Measurements from ENCODE around the gene PNPT1.
"Not testable (repeated sequence)": the region's sequence is repeated elsewhere in the genome, so short reads cannot be mapped to it uniquely, and the experiment has no call there.

PNPT1 gene

GRCh38 chr2:55604027-55604565, 89.5 kb downstream of the PNPT1 start:
- no peak for FAIRE-seq
- no peak for DNase-seq (ENCODE audit: extremely low spot score, insufficient read length, low read depth)

- FAIRE-seq (no peak), DNase-seq (ENCODE audit: extremely low spot score, insufficient read length, low read depth) (no peak)
Observed at GRCh38 chr2:55601849-55602248, 91.8 kb downstream of the PNPT1 start.

DNA sequence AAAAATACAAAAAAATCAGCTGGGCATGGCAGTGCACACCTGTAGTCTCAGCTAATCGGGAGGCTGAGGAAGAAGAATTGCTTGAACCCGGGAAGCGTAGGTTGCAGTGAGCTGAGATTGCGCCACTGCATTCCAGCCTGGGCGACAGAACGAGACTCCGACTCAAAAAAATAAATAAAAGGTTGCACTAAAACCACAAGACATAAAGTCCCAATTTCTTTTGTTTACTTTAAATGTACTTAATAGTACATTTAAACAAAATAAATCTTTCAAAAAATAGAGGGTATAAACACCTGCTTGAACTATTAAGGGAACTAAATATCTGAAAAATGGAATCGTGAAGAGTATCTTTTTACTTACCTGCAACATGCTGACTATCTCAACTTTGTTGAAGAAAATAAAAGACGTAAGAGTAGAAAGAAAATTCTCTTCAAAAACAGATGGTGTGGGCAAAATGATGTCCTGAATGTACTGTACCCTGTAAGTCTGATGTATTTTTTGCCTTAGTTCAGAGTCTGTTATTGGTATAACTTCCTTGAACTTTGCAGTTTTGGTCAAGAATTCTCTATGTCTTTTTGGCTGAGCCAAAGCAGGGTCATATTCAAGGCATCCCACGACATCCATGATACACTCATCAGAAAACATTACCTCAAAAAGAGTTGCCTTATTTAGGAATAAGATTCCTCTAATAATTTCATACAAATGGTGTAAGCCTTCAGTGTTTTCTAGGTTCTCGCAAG, 95.4 kb downstream of the PNPT1 start:
- no peak for FAIRE-seq
- DNase-seq (ENCODE audit: extremely low spot score, insufficient read length, low read depth), result no peak

- not testable (repeated sequence) for FAIRE-seq; DNase-seq (ENCODE audit: extremely low spot score, insufficient read length, low read depth)
Observed at GRCh38 chr2:55596795-55597194, 96.8 kb downstream of the PNPT1 start.

- FAIRE-seq (no peak), DNase-seq (ENCODE audit: extremely low spot score, insufficient read length, low read depth) (no peak)
Observed at GRCh38 chr2:55595536-55595935, 98.1 kb downstream of the PNPT1 start.

GRCh38 chr2:55592130-55592529, 101.5 kb downstream of the PNPT1 start:
- DNase-seq (ENCODE audit: extremely low spot score, insufficient read length, low read depth) (no peak), FAIRE-seq (no peak)

DNA sequence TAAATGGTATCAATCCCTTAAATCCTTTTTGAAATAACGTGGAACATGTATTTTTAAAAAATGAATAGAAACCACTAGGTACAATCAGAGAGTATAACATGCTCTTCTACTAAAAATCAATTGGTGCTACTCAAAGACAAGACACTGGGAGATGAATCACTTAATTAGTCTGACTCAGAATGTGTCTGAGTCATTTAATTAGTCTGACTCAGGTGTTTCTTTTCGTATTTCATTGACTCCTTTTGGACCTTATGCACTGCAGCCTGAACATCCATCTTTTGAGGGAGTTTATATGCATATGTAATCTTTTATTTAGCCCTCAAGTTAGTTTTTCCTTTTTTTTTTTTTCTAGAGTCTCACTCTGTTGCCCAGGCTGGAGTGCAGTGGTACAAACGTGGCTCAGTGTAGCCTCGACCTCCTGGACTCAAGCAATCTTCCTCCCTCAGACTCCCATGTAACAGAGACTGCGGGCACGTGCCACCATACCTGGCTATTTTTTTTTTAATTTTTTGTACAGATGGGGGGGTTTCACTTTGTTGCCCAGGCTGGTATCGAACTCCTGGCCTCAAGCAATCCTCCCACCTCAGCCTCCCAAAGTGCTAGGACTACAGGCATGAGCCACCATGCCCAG, 102.7 kb downstream of the PNPT1 start:
- DNase-seq (ENCODE audit: extremely low spot score, insufficient read length, low read depth) (peak; percentile 17), FAIRE-seq (peak; percentile 41)

- no peak for DNase-seq (ENCODE audit: extremely low spot score, insufficient read length, low read depth)
- FAIRE-seq, result no peak
Observed at GRCh38 chr2:55585451-55586080, 108.1 kb downstream of the PNPT1 start.
